Measurements from ENCODE around the gene CCM2. TPM values are rescaled to one million over a fixed set of nuclear protein-coding genes. Genes with fewer than 3 reads are reported as not detected.
A peak's percentile ranks its signal among the peaks of the same experiment; 100 is the strongest.

CCM2 gene
- total RNA-seq, 2 experiments from 2014 or later, result 48.8 to 52.8 TPM

DNA sequence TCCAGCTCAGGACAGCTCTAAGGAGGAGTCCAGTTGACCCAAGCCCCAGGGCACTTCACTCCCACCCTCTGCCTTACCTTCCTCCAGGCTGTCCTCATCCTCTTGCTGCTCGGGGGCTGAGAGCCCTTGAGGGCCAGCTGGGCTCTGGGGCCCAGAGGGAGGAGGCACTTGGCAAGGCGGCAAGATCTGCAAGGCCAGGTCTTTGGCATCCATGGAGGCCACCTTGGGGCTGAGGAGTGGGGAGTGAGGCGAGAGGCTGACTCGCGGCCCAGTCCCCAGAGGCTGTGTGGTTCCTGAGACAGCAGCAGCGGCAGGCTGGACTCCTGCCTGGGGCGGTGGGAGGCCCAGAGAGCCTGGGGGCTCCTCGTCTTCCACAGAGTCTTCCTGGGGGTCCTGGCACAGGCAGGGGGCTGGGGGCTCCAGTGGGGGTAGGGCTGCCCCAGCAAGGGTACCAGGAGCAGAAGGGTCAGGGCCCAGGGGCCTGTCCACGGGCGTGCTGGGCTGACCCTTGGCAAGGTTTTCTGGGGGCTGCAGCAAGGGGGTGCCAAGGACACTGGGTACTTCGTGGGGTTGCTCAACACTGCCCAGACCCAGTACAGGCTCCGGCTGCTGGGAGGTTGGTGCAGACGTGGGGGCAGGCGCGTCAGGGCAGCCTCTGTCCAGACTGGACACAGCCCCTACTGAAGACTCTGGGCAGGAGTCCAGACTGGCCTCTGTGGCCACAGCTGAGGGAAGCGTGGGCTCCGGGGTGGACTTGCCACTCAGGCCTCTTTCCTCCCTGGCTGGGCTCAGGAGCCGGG lies 82.2 kb downstream of the CCM2 start:
- H3K27me3 ChIP-seq (ENCODE audit: control insufficient read depth in 1 of 2, insufficient read depth in 2 of 2, low read length in 2 of 2), result no peaks in the 10 kb centered on the region

DNA sequence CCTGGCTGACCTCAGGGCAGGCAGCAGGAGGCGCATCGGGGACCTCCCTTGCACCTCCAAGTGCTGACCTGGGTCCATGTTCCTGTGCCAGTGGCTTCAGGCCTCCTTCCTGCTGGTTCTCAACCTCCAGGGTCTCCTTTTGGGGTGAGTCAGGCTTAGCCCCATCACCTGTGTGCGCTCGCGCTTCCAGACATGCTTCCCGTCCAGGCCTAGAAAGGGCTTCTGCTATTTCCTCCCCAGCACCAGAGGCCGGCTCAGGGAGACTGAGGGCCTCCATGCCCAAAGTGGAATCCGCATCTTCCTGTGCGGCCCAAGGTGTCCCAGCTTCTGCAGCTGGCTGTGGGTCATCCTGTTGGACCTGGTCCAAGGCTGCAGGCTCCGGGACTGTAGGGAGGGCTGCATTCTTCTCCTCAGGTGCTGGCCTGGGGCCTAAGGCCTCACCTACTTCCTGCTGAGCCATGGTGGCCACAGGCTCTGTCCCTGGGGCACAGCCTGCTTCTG lies 82.9 kb downstream of the CCM2 start:
- no peak for ATAC-seq (ENCODE audit: poor library complexity)
- Mint-ChIP-seq H3K27me3 (peaks cover 4% of the 10 kb centered on the region), H3K4me1 (ENCODE audit: low read depth) (no peaks in the 10 kb centered on the region), H3K27ac (no peak overlapping the region), H3K36me3 (ENCODE audit: low read depth) (no peaks in the 10 kb centered on the region), H3K4me3 (no peak overlapping the region), H3K9me3 (no peaks in the 10 kb centered on the region)
- Histone ChIP-seq H3K9me3 (ENCODE audit: control insufficient read depth in 1 of 2, insufficient read depth in 1 of 2, low read length in 2 of 2) (no peaks in the 10 kb centered on the region), H3K27ac (ENCODE audit: low read depth in 1 of 2, low read length in 2 of 2) (no peak overlapping the region), H3K27me3 (ENCODE audit: control insufficient read depth in 1 of 2, insufficient read depth in 2 of 2, low read length in 2 of 2) (peaks cover under 1 to 4% of the 10 kb centered on the region in 2 experiments), H3K4me1 (ENCODE audit: insufficient read depth, low read length) (no peaks in the 10 kb centered on the region), H3K36me3 (ENCODE audit: insufficient read depth, low read length) (no peaks in the 10 kb centered on the region), H3K4me3 (ENCODE audit: low read length) (no peak overlapping the region)
- intact Hi-C loops (cut with DNase I, micrococcal nuclease), result no loop called here
- TF ChIP-seq CTCF (IDR thresholded peaks at IDR 0.05), result no peak
- DNase-seq, result peak in 2 of 14 experiments; percentile 8 to 27
- ChIA-PET POLR2A (no interaction called here), CTCF (no interaction called here)

More for the DNA sequence above, 82.2 kb downstream of the CCM2 start:
- ChIA-PET CTCF (no interaction called here), POLR2A (no interaction called here)
- peaks cover under 1% of the 10 kb centered on the region for H3K36me3 ChIP-seq (ENCODE audit: insufficient read depth, low read length)
- H3K27ac ChIP-seq (ENCODE audit: low read depth in 1 of 2, low read length in 2 of 2), result no peak overlapping the region
- Mint-ChIP-seq H3K36me3 (ENCODE audit: low read depth) (peaks cover 4% of the 10 kb centered on the region), H3K27ac (no peak overlapping the region), H3K9me3 (no peaks in the 10 kb centered on the region), H3K4me1 (ENCODE audit: low read depth) (no peaks in the 10 kb centered on the region), H3K4me3 (no peak overlapping the region), H3K27me3 (no peaks in the 10 kb centered on the region)
- no peaks in the 10 kb centered on the region for H3K9me3 ChIP-seq (ENCODE audit: control insufficient read depth in 1 of 2, insufficient read depth in 1 of 2, low read length in 2 of 2)
- no peak for ATAC-seq (ENCODE audit: poor library complexity)
- intact Hi-C loops (cut with DNase I, micrococcal nuclease), result no loop called here
- no peak for TF ChIP-seq CTCF (IDR thresholded peaks at IDR 0.05)
- DNase-seq, result peak in 1 of 14 experiments; percentile 15
- no peaks in the 10 kb centered on the region for H3K4me1 ChIP-seq (ENCODE audit: insufficient read depth, low read length)
- H3K4me3 ChIP-seq (ENCODE audit: low read length), result no peak overlapping the region

GRCh38 chr7:45084336-45084735 lies 84.3 kb downstream of the CCM2 start:
- H3K27me3 ChIP-seq (ENCODE audit: control insufficient read depth in 1 of 2, insufficient read depth in 2 of 2, low read length in 2 of 2), result peaks cover 7 to 10% of the 10 kb centered on the region in 2 experiments
- peaks cover 5% of the 10 kb centered on the region for H3K4me1 ChIP-seq (ENCODE audit: insufficient read depth, low read length)
- Mint-ChIP-seq H3K27me3 (peaks cover 10% of the 10 kb centered on the region), H3K36me3 (ENCODE audit: low read depth) (no peaks in the 10 kb centered on the region), H3K4me1 (ENCODE audit: low read depth) (peaks cover 2% of the 10 kb centered on the region), H3K4me3 (no peak overlapping the region), H3K9me3 (no peaks in the 10 kb centered on the region), H3K27ac (no peak overlapping the region)
- CTCF ChIA-PET, result no interaction called here
- no peak overlapping the region for H3K4me3 ChIP-seq (ENCODE audit: low read length)
- intact Hi-C loops (cut with DNase I, micrococcal nuclease), result no loop called here
- H3K36me3 ChIP-seq (ENCODE audit: insufficient read depth, low read length), result no peaks in the 10 kb centered on the region
- ATAC-seq (ENCODE audit: poor library complexity) (no peak), DNase-seq (peak in 1 of 14 experiments; percentile 3)
- H3K27ac ChIP-seq (ENCODE audit: low read depth in 1 of 2, low read length in 2 of 2), result no peak overlapping the region
- no peaks in the 10 kb centered on the region for H3K9me3 ChIP-seq (ENCODE audit: control insufficient read depth in 1 of 2, insufficient read depth in 1 of 2, low read length in 2 of 2)
- TF ChIP-seq CTCF (IDR thresholded peaks at IDR 0.05), result no peak
- POLR2A ChIA-PET, result no interaction called here
